HepG2 (cell line): ENCODE results near the gene ETV5.

ENCODE experiments used
- ATF7 ChIP-seq, 2 experiments: fragments of 450-650 bp in 1 of 2; sonication (generic) in 1 of 2; formaldehyde crosslinking in 1 of 2; IDR thresholded peaks; 2 replicates each; pipeline versions ENCODE4 v1.4.0 to v1.6.1; 2016 to 2020; ENCODE audit warnings: antibody characterized with exemption in 1 of 2, mild to moderate bottlenecking in 1 of 2, missing genetic modification reagents in 1 of 2
- KDM1A ChIP-seq: IDR thresholded peaks from 2 replicates; pipeline ENCODE4 v1.6.1; 2016; ENCODE audit warnings: missing compliant biosample characterization
- NKX3-1 ChIP-seq: sonication (generic); formaldehyde crosslinking; IDR thresholded peaks from 2 replicates; pipeline ENCODE4 v1.5.0; 2020; ENCODE audit warnings: missing genetic modification reagents
- POLR2AphosphoS2 ChIP-seq: IDR thresholded peaks from 2 replicates; pipeline ENCODE4 v1.6.1; 2011; ENCODE audit warnings: low read depth, low read length, improper control_type of control experiment
- POLR2AphosphoS5 ChIP-seq: IDR thresholded peaks from 2 replicates; pipeline ENCODE4 v1.6.1; 2012; ENCODE audit warnings: low read depth, low read length
- SIX4 ChIP-seq: sonication (generic); formaldehyde crosslinking; IDR thresholded peaks from 2 replicates; pipeline ENCODE4 v1.4.0; 2020; ENCODE audit warnings: missing genetic modification reagents
- SOX6 ChIP-seq, 2 experiments: fragments of 450-650 bp in 1 of 2; sonication (generic) in 1 of 2; formaldehyde crosslinking in 1 of 2; IDR thresholded peaks; 2 replicates each; pipeline versions ENCODE4 v1.4.0 to v1.6.1; 2017 to 2020; ENCODE audit warnings: antibody characterized with exemption in 1 of 2, mild to moderate bottlenecking in 1 of 2, missing genetic modification reagents in 1 of 2
- ZMAT5 ChIP-seq: sonication (generic); formaldehyde crosslinking; IDR thresholded peaks from 2 replicates; pipeline ENCODE4 v1.5.0; 2020; ENCODE audit warnings: mild to moderate bottlenecking, low read depth, missing genetic modification reagents, borderline replicate concordance
- ZNF510 ChIP-seq: sonication (generic); formaldehyde crosslinking; IDR thresholded peaks from 2 replicates; pipeline ENCODE4 v1.4.0; 2020; ENCODE audit warnings: low read depth, mild to moderate bottlenecking, missing genetic modification reagents
- ZNF556 ChIP-seq: sonication (generic); formaldehyde crosslinking; IDR thresholded peaks from 2 replicates; pipeline ENCODE4 v1.4.0; 2020; ENCODE audit warnings: mild to moderate bottlenecking, missing genetic modification reagents, borderline replicate concordance
- TF ChIP-seq, protein P1 (sequence below): sonication (generic); formaldehyde crosslinking; IDR thresholded peaks from 2 replicates; pipeline ENCODE4 v1.5.0; 2020; ENCODE audit warnings: mild to moderate bottlenecking, missing genetic modification reagents, moderate library complexity
- TF ChIP-seq, protein P2 (sequence below): IDR thresholded peaks from 2 replicates; pipeline ENCODE4 v1.6.1; 2016; ENCODE audit warnings: mild to moderate bottlenecking
- TF ChIP-seq, protein P3 (sequence below): sonication (generic); formaldehyde crosslinking; IDR thresholded peaks from 2 replicates; pipeline ENCODE4 v1.9.0; 2022; ENCODE audit warnings: missing genetic modification reagents, mild to moderate bottlenecking, borderline replicate concordance

DNA sequence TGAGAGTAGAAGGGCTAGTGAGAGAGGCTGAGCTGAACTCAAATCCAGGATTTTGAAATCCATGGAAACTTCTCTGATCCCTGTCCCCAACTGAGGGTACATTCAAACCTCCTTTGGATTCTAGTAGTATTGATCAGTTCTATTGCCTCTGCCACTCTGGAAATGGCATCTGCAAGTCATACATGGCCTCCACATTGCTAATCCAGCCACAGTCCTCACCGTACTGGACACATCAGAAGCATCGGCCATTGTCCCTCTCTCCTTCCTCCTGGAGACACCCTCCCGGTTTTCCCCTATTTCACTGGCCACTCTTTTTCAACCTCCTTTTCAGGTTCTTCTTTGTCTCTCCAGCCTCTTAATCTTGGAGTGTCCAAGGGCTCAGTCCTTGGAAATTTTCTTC lies 66.9 kb downstream of the ETV5 start:
- TF ChIP-seq, protein P1, sequence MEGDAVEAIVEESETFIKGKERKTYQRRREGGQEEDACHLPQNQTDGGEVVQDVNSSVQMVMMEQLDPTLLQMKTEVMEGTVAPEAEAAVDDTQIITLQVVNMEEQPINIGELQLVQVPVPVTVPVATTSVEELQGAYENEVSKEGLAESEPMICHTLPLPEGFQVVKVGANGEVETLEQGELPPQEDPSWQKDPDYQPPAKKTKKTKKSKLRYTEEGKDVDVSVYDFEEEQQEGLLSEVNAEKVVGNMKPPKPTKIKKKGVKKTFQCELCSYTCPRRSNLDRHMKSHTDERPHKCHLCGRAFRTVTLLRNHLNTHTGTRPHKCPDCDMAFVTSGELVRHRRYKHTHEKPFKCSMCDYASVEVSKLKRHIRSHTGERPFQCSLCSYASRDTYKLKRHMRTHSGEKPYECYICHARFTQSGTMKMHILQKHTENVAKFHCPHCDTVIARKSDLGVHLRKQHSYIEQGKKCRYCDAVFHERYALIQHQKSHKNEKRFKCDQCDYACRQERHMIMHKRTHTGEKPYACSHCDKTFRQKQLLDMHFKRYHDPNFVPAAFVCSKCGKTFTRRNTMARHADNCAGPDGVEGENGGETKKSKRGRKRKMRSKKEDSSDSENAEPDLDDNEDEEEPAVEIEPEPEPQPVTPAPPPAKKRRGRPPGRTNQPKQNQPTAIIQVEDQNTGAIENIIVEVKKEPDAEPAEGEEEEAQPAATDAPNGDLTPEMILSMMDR (CRISPR knock-in tag), result no peak
- TF ChIP-seq ATF7 (IDR thresholded peaks at IDR 0.05) (no peak), ATF7 (CRISPR knock-in tag; IDR thresholded peaks at IDR 0.05) (no peak), POLR2AphosphoS5 (no peak), ZMAT5 (CRISPR knock-in tag) (no peak), NKX3-1 (CRISPR knock-in tag) (no peak), SIX4 (CRISPR knock-in tag) (no peak), POLR2AphosphoS2 (no peak), SOX6 (IDR thresholded peaks at IDR 0.05) (no peak), SOX6 (CRISPR knock-in tag; IDR thresholded peaks at IDR 0.05) (no peak), KDM1A (CRISPR knock-in tag) (no peak), ZNF510 (no peak), ZNF556 (no peak)
- TF ChIP-seq, protein P2, sequence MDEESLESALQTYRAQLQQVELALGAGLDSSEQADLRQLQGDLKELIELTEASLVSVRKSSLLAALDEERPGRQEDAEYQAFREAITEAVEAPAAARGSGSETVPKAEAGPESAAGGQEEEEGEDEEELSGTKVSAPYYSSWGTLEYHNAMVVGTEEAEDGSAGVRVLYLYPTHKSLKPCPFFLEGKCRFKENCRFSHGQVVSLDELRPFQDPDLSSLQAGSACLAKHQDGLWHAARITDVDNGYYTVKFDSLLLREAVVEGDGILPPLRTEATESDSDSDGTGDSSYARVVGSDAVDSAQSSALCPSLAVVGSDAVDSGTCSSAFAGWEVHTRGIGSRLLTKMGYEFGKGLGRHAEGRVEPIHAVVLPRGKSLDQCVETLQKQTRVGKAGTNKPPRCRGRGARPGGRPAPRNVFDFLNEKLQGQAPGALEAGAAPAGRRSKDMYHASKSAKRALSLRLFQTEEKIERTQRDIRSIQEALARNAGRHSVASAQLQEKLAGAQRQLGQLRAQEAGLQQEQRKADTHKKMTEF (CRISPR knock-in tag), result no peak
- TF ChIP-seq, protein P3, sequence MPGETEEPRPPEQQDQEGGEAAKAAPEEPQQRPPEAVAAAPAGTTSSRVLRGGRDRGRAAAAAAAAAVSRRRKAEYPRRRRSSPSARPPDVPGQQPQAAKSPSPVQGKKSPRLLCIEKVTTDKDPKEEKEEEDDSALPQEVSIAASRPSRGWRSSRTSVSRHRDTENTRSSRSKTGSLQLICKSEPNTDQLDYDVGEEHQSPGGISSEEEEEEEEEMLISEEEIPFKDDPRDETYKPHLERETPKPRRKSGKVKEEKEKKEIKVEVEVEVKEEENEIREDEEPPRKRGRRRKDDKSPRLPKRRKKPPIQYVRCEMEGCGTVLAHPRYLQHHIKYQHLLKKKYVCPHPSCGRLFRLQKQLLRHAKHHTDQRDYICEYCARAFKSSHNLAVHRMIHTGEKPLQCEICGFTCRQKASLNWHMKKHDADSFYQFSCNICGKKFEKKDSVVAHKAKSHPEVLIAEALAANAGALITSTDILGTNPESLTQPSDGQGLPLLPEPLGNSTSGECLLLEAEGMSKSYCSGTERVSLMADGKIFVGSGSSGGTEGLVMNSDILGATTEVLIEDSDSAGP (CRISPR knock-in tag), result no peak
